ENCODE results near the gene PTTG1IP2. TPM values are rescaled to one million over a fixed set of nuclear protein-coding genes. Genes with fewer than 3 reads are reported as not detected.
A peak's percentile ranks its signal among the peaks of the same experiment; 100 is the strongest.

PTTG1IP2 gene
- total and polyA plus RNA-seq, 8 donors, result not detected

DNA sequence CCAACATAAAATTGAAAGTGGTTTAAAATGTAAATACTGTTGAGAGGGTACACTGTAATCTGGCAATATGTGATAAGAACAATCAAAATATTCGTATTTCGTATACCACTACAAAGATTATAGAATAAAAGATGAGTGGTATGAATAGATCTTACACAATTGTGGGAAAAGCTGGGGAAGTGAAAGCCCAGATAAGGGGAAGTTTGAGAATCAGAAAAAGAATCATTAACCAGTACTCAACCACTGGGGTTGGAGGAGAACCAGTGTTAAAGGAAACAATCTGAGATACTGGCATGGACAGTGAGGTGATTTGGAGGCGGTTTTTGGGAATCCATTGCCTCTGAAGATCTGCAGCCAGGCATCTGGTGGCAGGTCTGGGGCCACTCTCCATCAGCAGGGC is 67.0 kb downstream of the PTTG1IP2 start:
- 66 to 76% methylated on average over 3 of the region's 3 CpGs for WGBS, 2 donors
- ATAC-seq (peak in 2 of 4 donors; percentile 16 to 48), FAIRE-seq (no peak)

DNA sequence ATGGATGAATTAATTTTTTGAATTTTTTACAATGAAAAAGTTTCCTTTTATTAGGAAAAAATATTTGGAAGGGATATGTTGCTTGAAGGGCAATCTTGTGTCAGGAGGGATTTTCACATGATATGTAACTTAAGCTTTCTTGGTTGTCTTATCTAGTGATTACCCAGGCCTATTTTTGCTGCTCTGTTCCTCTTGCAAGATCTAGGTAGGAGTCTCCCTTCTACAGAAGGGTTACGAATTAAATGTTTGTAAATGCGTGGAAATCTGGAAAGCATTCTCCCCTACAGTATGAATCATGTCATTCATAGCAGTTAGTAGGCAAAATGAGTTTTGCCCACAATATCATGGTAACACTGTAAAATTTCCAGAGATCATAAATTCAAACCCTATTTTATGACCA is 69.0 kb downstream of the PTTG1IP2 start:
- WGBS, 2 donors, result 80 to 82% methylated on average over 2 of the region's 2 CpGs
- intact Hi-C loops (cut with DNase I), result no loop called here
- TF ChIP-seq, protein P1, sequence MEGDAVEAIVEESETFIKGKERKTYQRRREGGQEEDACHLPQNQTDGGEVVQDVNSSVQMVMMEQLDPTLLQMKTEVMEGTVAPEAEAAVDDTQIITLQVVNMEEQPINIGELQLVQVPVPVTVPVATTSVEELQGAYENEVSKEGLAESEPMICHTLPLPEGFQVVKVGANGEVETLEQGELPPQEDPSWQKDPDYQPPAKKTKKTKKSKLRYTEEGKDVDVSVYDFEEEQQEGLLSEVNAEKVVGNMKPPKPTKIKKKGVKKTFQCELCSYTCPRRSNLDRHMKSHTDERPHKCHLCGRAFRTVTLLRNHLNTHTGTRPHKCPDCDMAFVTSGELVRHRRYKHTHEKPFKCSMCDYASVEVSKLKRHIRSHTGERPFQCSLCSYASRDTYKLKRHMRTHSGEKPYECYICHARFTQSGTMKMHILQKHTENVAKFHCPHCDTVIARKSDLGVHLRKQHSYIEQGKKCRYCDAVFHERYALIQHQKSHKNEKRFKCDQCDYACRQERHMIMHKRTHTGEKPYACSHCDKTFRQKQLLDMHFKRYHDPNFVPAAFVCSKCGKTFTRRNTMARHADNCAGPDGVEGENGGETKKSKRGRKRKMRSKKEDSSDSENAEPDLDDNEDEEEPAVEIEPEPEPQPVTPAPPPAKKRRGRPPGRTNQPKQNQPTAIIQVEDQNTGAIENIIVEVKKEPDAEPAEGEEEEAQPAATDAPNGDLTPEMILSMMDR (IDR thresholded peaks at IDR 0.05), result no peak
- no peaks in the 10 kb centered on the region for H3K9me3 ChIP-seq
- no peak overlapping the region for H3K27ac ChIP-seq
- H3K4me1 ChIP-seq, result no peaks in the 10 kb centered on the region
- ATAC-seq (no peak), DNase-seq (no peak), FAIRE-seq (no peak)
- no peak overlapping the region for H3K4me3 ChIP-seq
- H3K36me3 ChIP-seq, result no peaks in the 10 kb centered on the region
- H3K27me3 ChIP-seq, result no peaks in the 10 kb centered on the region

More for the DNA sequence above, 67.0 kb downstream of the PTTG1IP2 start:
- H3K27ac ChIP-seq, result no peak overlapping the region
- no peaks in the 10 kb centered on the region for H3K9me3 ChIP-seq
- intact Hi-C loops (cut with DNase I), result no loop called here
- no peaks in the 10 kb centered on the region for H3K36me3 ChIP-seq
- no peaks in the 10 kb centered on the region for H3K27me3 ChIP-seq
- no peaks in the 10 kb centered on the region for H3K4me1 ChIP-seq
- TF ChIP-seq, protein P1 (IDR thresholded peaks at IDR 0.05), result no peak
- H3K4me3 ChIP-seq, result no peak overlapping the region
- DNase-seq, result no peak

DNA sequence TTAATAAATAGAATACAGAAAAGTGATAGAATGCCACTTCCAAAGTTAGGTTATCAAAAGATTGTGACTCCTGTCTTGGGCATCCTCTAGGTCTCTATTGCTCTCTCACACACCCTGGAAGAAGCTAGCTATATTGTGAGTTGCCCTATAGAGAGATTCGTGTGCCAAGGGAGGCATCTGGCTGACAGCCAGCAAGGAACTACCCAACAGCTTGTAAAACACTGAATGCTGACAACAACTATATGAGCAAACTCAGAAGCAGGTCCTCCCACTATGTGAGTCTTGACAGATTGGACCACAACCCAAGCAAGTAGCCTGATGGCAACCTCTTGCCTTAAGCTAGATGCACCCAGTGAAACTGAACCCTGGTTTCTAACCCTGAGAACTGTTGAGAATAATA is 71.0 kb downstream of the PTTG1IP2 start:
- Histone ChIP-seq H3K4me3 (no peak overlapping the region), H3K27ac (no peak overlapping the region), H3K4me1 (no peaks in the 10 kb centered on the region), H3K36me3 (no peaks in the 10 kb centered on the region), H3K9me3 (no peaks in the 10 kb centered on the region), H3K27me3 (no peaks in the 10 kb centered on the region)
- DNase-seq, result no peak
- TF ChIP-seq, protein P1 (IDR thresholded peaks at IDR 0.05), result no peak
- WGBS, 2 donors, result 30 to 42% methylated on average over 1 of the region's 1 CpG
- no peak for ATAC-seq
- intact Hi-C loops (cut with DNase I), result no loop called here
- no peak for FAIRE-seq

DNA sequence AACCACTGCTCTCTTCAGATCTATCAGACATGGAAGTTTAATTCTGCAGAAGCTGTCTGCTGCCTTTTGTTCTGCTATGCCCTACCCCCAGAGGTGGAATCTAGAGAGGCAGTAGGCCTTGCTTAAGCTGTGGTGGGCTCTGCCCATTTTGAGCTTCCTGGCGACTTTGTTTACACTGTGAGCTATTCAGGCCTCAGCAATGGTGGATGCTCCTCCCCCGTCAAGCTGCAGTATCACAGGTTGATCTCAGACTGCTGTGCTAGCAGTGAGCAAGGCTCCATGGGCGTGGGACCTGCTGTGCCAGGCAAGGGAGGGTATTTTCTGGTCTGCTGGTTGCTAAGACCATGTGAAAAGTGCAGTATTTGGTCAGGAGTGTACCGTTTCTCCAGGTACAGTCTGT is 81.6 kb downstream of the PTTG1IP2 start:
- FAIRE-seq, result no peak
- no peaks in the 10 kb centered on the region for H3K4me1 ChIP-seq
- no peaks in the 10 kb centered on the region for H3K9me3 ChIP-seq
- ATAC-seq, result no peak
- H3K27me3 ChIP-seq, result no peaks in the 10 kb centered on the region
- no peak overlapping the region for H3K4me3 ChIP-seq
- intact Hi-C loops (cut with DNase I), result no loop called here
- WGBS, 2 donors, result 61 to 67% methylated on average over 4 of the region's 4 CpGs
- H3K27ac ChIP-seq, result no peak overlapping the region
- TF ChIP-seq, protein P1 (IDR thresholded peaks at IDR 0.05), result no peak
- DNase-seq, result no peak
- no peaks in the 10 kb centered on the region for H3K36me3 ChIP-seq

DNA sequence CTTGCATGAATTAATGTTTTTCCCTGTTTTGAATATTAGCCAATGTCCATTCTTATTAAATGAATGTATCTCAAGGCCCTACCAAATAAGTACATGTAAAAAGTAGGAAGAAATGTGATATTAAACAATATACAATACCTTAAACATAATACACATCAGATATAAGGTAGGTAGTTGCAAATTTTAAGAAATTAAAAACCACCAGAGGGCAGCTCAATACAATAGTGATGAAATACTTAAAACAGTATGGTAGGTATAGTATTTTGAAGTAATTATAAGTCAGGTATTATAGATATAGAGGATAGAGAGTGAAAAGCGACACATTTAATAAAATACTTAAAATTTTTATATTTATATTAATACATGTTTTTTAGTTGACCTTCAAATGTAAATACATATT is 83.1 kb downstream of the PTTG1IP2 start:
- ATAC-seq, result no peak
- intact Hi-C loops (cut with DNase I), result no loop called here

More for the DNA sequence above, 83.1 kb downstream of the PTTG1IP2 start:
- Histone ChIP-seq H3K27ac (no peak overlapping the region), H3K27me3 (no peaks in the 10 kb centered on the region), H3K36me3 (no peaks in the 10 kb centered on the region), H3K4me3 (no peak overlapping the region), H3K4me1 (no peaks in the 10 kb centered on the region), H3K9me3 (no peaks in the 10 kb centered on the region)
- DNase-seq, result no peak
- TF ChIP-seq, protein P1 (IDR thresholded peaks at IDR 0.05), result no peak
- WGBS, 2 donors, result 58 to 62% methylated on average over 1 of the region's 1 CpG
- FAIRE-seq, result peak; percentile 83
